HG03520 (cell line): ENCODE results near the gene CCDC170.
"Not testable (repeated sequence)": the region's sequence is repeated elsewhere in the genome, so short reads cannot be mapped to it uniquely, and the experiment has no call there.

Experiments
- ATAC-seq: cut with Tn5 transposase; IDR thresholded peaks from one replicate; pipeline ENCODE4 v1.9.1; 2021; ENCODE audit warnings: mild to moderate bottlenecking, moderate library complexity; ENCODE audit not compliant: unreplicated experiment

The CCDC170 gene

DNA sequence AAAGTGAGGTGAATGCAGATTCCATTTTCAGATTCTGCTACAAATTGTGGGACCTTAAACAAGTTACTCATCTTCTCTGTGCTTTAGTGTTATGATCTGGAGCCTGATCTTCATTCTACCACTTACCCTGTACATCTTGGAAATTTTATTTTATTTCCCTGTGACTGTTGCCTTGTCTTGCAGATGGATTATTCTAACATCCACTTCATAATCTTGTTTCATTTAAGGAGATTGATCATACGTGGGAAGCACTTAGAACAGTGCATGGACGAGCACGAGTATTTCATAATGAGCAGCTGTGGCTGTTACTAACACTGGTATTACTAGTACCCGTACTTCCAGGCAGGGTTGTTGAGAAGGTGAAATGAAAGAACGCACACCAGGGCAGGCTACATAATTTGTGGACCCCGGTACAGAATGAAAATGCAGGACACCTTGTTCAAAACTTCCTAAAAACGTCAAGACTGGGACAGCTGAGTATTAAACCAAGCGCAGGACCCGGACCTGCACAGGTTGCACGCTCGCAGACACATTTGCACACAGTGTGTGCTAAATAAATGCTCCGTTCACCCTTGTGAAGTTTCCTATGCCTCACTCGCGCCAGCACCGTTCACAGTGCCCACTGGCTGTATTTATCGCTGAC is 535 bp upstream of the CCDC170 start:
- ATAC-seq: no peak

DNA sequence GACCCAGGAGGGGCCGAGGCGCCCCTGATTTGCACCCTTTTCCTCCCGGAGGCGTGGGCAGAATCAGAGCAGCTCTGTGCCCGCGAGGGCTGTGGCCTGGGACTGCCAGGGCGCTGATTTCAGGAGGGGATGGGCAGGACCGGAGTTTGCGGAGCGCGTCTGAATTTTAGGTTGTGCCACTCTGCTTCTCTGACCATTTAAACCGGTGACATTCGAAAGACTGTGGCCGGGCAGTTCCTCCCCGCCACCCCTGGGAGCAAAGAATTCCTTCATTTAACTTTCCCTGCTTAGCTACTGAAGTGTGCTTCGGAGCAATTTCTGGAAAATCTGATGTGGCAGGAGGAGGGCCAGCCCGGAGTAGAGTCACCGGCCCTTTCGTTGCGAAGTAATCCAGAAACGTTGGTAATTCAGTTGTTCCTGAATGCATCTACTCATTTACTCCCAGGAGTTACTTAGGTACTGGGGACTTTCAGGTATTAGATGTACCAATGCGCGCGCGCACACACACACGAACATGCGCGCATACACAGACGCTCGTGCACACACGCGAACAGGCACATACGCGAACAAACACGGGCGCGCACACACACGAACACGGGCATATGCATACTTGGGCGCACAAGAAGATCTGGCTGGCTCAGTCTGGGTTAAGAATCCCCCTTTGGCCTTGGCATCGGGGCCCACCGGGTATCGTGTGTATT is 568 bp downstream of the CCDC170 start:
- no peak for ATAC-seq

DNA sequence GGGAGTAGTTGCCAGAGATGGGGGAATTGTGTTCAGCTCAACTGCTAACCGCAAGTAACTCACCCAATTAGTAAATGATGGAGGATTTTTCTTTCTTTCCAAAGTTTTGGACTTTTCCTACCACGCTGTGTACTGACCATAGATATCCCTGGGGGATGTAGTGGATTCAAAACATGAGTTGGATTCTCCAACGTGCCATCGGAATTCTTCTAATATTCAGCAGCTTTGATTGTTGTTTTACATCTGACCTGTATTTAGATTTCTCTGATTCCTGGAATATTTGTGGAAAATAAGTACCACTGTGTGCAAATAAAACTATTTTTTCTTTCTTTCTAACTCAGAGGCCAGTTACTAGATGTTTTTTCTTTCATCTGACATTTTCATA is 1.1 kb downstream of the CCDC170 start:
- ATAC-seq: no peak

DNA sequence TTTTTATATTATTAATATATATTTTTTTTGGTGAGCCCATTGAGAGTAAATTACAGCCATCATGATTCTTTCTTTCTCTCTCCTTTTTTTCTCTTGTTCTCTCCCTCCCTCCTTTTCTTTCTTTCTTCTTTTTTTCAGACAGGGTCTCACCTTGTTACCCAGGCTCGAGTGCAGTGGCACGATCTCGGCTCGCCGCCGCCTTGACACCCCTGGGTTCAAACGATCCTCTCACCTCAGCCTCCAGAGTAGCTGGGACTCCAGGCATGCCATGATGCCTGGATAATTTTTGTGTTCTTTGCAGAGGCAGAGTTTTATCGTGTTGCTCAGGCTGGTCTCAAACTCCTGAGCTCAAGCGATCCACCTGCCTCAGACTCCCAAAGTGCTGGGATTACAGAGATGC is 1.6 kb downstream of the CCDC170 start:
- ATAC-seq: no peak

DNA sequence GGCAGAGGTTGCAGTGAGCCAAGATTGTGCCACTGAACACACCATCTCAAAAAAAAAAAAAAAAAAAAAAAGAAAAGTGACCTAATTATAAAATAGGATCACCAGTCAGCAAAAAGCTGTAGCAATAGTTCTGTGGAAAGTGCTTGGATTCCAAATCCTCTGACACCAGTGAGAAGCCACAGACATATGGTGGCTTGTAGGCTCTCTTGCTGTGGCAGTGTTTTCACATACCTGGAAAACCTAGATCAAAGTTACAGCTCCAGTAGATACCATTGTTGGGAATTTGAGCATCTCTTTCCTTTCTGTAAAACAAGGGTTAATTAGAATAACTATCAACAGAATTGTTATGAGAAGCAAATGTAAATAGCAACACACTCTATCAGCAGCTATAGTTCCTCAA is 4.1 kb downstream of the CCDC170 start:
- ATAC-seq: peak; percentile 39

DNA sequence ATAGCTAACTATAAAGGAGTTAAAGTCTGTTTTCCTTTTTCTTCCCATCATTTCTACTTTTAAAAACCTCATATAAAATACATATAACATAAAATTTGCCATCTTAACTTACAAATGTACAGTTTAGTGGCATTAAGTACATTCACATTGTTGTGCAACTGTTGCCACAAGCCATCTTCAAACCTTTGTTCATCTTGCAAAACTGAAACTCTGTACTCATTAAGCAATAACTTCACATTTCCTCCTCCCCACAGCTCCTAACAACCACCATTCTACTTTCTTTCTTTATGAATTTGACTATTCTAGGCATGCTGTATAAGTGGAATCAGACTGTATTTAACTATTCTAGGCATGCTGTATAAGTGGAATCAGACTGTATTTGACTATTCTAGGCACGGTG is 4.5 kb downstream of the CCDC170 start:
- ATAC-seq: peak; percentile 68

DNA sequence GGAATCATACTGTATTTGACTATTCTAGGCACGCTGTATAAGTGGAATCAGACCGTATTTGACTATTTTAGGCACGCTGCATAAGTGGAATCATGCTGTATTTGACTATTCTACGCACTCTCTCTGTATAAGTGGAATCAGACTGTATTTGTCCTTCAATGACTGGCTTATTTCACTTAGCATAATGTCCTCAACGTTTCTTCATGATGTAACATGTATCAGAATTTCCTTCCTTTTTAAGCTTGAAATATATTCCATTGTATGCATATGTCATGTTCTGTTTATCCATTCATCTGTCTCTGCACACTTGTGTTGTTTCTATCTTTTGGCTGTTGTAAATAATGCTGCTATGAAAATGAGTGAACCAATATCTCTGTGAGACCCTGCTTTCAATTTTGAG is 5.7 kb downstream of the CCDC170 start:
- ATAC-seq: no peak

DNA sequence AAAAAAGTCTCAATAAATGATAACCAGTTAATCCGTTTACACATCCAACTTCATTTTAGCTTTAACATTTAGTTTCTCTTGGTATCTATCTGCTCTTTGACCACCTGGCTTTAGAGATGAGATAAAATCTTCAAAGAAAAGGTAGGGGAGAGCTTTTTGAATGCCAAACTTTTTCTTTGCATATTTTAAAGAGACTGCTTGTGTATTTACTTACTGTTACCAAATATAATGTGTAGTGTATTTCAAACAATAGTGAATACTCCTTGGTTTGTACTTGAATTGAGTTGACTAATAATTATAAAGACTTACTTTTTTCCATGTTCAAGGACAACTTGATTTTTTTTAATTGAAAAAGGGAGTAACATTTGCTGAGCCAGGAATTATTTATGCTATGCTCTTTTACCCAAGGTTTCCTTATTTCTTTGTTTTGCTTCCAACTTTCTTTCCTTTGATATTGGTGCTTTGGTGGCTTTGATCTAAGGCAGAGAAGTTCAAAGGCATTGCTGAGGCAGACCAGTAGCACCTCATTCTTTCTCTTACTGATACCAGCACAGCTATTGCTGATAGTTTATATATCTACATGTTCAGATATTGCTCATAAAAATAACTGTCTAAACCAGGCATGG is 7.8 kb downstream of the CCDC170 start:
- no peak for ATAC-seq

DNA sequence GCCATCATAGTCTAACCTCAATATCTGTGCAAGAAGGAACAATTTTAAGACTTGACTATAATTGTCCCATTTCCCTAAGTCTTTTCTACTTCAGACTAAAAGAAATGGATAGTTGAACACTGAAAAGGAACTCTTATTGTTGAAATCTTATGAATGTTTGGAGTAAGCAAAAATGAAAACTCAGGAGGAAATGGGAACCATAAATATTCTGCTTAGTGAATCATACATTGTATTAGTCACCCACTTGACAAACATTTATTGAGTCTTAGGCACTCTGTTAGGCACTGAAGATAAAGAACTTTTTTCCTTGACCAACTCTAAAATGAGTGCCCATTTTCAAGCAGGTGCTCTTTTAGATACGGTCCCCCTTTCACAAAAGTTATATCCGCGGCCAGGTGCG is 8.7 kb downstream of the CCDC170 start:
- ATAC-seq: no peak

DNA sequence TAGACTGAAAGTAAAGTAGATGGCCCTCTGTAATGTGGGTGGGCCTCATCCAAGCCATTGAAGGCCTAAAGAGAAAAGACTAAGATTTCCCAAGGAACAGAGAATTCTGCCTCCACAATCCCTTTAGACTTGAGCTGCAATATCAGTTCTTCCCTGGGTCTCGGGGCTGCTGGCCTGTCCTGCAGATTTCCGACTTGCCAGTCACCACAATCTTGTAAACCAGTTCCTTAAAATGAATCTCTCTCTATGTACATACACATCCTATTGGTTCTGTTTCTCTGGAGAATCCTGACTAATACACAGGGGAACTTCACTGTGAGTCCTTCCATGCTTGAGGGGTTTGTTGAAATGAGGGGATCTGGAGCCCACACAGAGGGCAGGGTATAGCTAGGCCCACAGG is 12.9 kb downstream of the CCDC170 start:
- ATAC-seq: no peak

DNA sequence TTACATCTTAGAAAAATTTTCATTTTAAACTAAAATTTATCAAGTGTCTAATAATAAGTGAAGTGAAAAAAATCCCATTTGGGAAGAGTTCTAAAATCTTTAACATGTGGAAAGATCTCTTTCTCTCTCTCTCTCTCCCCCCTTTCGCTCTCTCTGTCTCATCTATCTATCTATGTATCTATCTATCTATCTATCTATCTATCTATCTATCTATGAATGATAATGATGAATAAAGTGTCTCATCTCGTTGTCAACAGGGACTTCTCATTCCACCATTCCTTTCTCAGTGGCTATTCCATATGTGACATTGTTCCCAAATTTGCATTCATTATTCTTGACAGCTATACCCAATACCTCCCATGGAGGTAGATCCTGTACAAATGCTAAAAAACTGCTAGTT is 15.2 kb downstream of the CCDC170 start:
- ATAC-seq: no peak

DNA sequence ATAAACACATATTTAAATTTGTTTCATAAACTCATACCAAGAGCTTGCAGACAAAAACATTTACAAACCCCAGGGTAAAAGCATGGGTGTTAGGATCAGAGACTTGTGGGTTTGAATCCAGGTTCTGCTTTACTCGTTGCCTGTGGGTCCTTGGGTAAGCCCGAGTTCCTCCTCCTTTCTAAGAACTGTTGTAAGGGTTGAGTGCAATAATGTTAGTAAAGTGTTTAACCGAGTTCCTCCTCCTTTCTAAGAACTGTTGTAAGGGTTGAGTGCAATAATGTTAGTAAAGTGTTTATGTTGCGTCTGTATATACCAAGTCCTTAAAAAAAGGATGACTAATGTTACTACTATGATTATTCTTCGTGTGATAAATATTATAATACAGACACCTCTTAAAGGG is 18.7 kb downstream of the CCDC170 start:
- ATAC-seq: no peak

DNA sequence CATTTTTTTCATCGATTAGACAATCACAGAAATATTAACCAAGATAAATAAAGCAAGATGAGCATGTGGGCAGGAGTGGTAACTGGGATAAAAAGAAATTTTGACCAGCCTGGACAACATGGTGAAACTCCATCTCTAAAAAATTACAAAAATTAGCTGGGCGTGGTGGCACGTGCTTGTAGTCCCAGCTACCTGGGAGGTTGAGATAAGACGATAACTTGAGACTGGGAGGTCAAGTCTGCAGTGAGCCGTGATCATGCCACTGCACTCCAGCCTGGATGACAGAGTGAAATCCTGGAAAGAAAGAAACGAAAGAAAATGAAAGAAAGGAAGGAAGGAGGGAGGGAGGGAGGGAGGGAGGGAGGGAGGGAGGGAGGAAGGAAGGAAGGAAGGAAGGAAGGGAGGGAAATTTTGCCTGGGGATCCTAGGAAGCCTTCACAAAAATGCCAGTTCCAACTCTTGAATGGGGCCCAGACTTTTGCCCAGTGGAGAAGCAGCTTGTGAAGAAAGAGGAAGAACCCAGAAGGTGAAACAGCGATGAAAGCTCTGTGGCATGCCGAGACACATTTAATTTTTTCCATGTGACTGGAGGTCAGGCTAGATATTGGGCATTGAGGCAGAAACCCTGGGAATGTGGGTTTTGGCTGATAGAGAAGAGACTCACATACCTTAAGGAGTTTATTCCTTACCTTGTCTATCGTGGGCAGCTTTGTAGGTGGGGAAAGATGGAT is 20.3 kb downstream of the CCDC170 start:
- ATAC-seq: no peak

DNA sequence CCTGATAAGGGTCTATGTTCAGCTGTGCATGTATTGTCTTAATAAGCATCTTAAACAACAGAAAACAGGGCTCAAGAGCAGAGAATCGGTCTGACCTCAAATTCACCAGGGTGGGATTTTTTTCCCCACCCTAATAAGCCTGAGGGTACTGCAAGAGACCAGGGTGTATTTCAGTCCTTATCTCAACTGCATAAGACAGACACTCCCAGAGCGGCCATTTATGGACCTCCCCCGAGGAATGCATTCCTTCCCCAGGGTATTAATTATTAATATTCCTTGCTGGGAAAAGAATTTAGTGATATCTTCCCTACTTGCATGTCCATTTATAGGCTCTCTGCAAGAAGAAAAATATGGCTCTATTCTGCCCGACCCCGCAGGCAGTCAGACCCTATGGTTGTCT is 25.2 kb downstream of the CCDC170 start:
- not testable (repeated sequence) for ATAC-seq

DNA sequence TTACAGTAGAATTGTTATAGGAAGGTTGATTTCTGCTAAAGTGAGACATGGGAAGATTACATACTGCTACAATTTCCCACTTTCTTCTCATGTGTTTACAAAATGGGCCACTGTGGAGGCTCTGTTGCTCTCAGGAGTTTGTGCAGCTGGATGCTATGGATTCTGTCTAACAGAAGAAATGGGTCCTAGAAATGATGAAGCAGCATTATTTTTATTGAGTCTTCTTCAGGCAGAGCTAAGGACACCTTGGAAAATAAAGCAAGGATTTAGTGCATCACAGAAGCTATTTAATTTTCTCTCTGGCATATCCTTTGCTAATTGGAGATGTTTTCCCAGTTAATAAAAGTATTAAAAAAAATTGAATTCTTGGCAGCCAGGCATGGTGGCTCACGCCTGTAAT is 29.2 kb downstream of the CCDC170 start:
- ATAC-seq: no peak

DNA sequence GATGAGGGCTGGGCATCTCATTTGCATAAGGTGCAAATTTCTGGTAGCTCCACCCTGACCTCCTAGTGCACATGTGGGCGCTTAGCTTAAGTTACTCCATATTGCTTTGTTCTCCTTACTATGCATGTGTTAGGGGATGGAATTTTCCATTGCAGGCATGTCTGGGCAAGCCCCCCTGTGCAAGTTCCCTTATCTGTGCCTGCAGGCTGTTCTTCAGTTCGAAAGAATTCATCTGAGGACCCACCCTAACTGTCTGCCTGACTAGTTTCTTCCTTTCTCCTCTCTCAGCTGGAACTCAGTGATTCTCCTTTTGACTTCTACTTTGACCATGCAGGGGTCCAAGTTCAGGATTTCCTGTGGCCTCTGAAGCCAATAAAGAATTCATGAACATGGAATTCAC is 30.2 kb downstream of the CCDC170 start:
- ATAC-seq: no peak

DNA sequence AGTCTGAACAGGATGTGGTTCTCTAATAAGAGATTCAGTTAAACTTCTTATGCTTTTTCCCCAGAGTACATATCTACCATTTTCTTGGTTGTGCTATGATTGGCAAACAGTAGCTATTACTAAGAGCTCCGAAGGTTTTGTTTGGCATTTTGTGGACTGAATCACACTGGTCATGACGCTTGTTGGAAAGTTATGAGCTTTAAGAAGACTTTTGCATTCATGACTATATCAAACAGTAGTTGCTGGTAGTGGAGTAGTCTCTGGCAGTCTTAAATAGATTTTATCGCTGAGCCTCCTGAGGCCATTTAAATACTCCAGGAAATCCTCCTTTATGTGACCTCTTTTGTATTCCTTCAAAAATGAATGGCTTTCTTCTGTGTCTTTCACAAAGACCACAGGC is 40.8 kb downstream of the CCDC170 start:
- no peak for ATAC-seq

DNA sequence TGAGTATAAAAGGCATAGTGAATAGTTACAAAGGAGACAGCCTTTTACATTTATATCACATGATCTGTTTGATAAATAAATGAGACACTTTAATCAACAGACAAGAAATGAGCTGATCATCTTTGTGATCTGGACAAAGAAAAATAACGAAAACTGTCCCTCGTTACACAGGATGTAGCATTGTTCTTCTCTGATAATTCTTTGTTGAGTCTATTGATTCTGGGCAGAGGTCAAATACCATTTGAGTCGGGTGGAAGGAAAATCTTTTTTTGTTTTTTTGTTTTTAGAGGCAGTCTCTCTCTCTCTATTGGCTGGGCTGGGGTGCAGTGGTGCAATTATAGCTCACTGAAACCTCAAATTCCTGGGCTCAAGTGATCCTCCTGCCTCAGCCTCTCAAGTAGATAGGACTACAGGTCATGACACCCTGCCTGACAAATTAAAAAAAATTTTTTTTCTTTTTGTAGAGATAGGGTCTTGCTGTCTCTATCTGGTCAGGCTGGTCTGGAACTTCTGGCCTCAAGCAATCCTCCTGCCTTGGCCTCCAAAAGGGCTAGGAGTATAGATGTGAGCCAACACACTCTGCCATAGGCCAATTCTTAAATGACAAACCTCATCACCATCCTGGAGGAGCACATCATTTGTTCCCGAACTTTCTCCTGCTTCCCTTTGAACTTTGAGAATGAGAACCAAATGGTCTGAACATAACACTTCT is 41.8 kb downstream of the CCDC170 start:
- no peak for ATAC-seq

DNA sequence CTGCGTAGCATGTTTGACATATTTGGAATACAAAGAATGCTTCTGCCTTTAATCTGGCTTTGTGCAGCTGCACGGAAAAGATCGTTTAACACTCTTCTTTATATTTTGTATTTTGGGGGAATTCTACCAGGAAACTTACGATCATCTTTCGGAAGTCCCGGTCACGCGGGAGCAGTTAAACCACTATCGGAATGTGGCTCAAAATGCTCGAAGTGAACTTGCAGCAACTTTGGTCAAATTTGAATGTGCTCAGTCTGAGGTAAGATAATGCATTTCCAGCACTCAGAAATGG is 42.3 kb downstream of the CCDC170 start:
- ATAC-seq: no peak

DNA sequence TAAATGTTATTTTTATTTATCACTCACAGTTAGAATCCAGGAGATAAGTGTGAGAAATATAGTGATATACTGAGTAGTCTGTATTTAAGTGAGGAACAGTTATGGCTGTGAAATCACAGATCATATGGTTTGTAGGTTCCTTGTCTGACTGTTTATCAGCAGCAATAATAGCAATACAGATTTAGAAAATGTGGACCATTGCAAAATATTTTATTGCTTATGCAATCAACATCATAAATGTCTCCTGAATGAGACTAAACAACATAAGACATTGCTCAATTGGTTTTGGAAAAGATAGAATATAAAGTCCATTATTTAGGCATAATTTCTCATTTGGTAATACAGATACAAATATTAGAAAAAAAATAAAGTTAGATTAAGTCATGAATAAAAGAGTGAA is 43.7 kb downstream of the CCDC170 start:
- ATAC-seq: no peak

DNA sequence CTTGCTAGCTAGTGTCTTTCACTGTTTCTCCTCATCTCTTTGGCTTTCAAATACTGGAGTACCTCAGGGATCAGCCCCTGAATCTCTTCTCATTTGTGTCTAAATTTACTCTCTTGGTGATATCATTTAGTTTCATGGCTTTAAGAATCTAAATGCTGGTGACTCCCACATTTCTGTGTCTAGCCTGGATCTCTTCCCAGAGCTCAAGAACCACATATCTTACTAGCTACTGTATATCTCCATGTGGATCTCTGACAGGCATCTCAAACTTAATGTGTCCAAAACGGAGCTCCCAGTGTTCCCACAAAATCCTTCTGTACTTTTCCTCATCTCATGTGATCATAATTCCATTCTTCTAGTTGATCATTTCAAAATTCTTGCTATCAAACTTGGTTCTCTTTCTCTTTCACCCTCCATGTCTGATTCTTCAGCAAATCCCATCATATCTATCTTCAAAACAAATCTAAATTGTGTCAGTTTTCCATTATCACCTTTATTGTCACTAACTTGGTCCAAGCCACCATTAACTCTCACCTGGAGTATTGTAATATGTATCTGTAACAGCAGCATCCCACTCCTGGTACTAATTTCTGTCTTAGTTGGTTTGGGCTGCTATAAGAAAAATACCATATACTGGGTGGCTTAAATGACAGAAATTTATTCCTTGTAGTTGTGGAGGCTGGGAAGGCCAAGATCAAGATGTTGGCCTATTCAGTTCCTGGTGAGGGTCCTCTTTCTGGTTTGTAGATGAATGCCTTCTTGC is 45.9 kb downstream of the CCDC170 start:
- no peak for ATAC-seq
